Immature natural killer cell (primary cell): ENCODE data around the gene ZDHHC8. TPM values are rescaled to one million over a fixed set of nuclear protein-coding genes. Genes with fewer than 3 reads are reported as not detected.

Source experiments
- DNase-seq, 3 donors: peaks; one replicate each; pipeline ENCODE4 v3.0.0; 2022; ENCODE audit warnings: mixed read lengths in 1 of 3
- H3K27ac Mint-ChIP-seq, 6 donors: one replicate each; pipeline ENCODE4 v1.8.0; 2020; ENCODE audit warnings: mixed read lengths in 6 of 6, mild to moderate bottlenecking in 5 of 6, inconsistent platforms in 4 of 6, moderate library complexity in 3 of 6
- H3K27me3 Mint-ChIP-seq, 3 donors: one replicate each; pipeline ENCODE4 v1.8.0; 2020 to 2021; ENCODE audit warnings: low read depth in 3 of 3, mild to moderate bottlenecking in 3 of 3, mixed read lengths in 3 of 3, moderate library complexity in 3 of 3, inconsistent platforms in 1 of 3
- H3K36me3 Mint-ChIP-seq, 3 donors: one replicate each; pipeline ENCODE4 v1.8.0; 2020; ENCODE audit warnings: mixed read lengths in 3 of 3, inconsistent platforms in 2 of 3, mild to moderate bottlenecking in 2 of 3
- H3K4me1 Mint-ChIP-seq, 2 donors: one replicate each; pipeline ENCODE4 v1.8.0; 2020; ENCODE audit warnings: inconsistent platforms in 2 of 2, mild to moderate bottlenecking in 2 of 2, mixed read lengths in 2 of 2, moderate library complexity in 1 of 2
- H3K4me3 Mint-ChIP-seq, 5 donors: one replicate each; pipeline ENCODE4 v1.8.0; 2020; ENCODE audit warnings: mild to moderate bottlenecking in 5 of 5, mixed read lengths in 5 of 5, inconsistent platforms in 3 of 5, moderate library complexity in 3 of 5
- H3K9me3 Mint-ChIP-seq, 6 donors: one replicate each; pipeline ENCODE4 v1.8.0; 2020; ENCODE audit warnings: mild to moderate bottlenecking in 6 of 6, mixed read lengths in 6 of 6, inconsistent platforms in 4 of 6, moderate library complexity in 3 of 6
- polyA plus RNA-seq, 3 donors: library from polyadenylated mRNA; unstranded; fragments of 300-500 nt; fragmentation: Illumina TruSeq; gene quantifications; one replicate each; pipeline ENCODE4 v1.2.3, GENCODE V29; 2021

The ZDHHC8 gene
- polyA plus RNA-seq, 3 donors from 2014 or later = 0.54 to 3.7 (median 0.79) TPM

GRCh38 chr22:20123366-20124082, 8.1 kb upstream of the ZDHHC8 start:
- Mint-ChIP-seq H3K27ac (peak overlapping the region; percentile 87 to 98 (median 90)), H3K27me3 (peaks cover 26 to 30% (median 27%) of the 10 kb centered on the region in 3 donors), H3K4me3 (peak overlapping the region; percentile 57 to 74 (median 60)), H3K4me1 (peaks cover 43 to 46% of the 10 kb centered on the region in 2 donors), H3K36me3 (peaks cover 13 to 34% (median 15%) of the 10 kb centered on the region in 3 donors), H3K9me3 (peaks cover 0 to 5% (median 0%) of the 10 kb centered on the region in 6 donors)
- no peak for DNase-seq

GRCh38 chr22:20124083-20124787, 7.4 kb upstream of the ZDHHC8 start:
- Mint-ChIP-seq H3K4me1 (peaks cover 37 to 42% of the 10 kb centered on the region in 2 donors), H3K27ac (peak overlapping the region in 5 of 6 donors; percentile 76 to 91 (median 87)), H3K27me3 (peaks cover 26 to 30% (median 29%) of the 10 kb centered on the region in 3 donors), H3K36me3 (peaks cover 13 to 34% (median 15%) of the 10 kb centered on the region in 3 donors), H3K9me3 (peaks cover 0 to 5% (median 0%) of the 10 kb centered on the region in 6 donors), H3K4me3 (peak overlapping the region in 3 of 5 donors; percentile 38 to 74 (median 41))
- DNase-seq = no peak

- Mint-ChIP-seq H3K4me3 (no peak overlapping the region), H3K4me1 (peaks cover 32 to 37% of the 10 kb centered on the region in 2 donors), H3K36me3 (peaks cover 13 to 27% (median 15%) of the 10 kb centered on the region in 3 donors), H3K9me3 (peaks cover 0 to 5% (median 0%) of the 10 kb centered on the region in 6 donors), H3K27ac (no peak overlapping the region), H3K27me3 (peaks cover 25 to 27% (median 26%) of the 10 kb centered on the region in 3 donors)
- no peak for DNase-seq
Observed at GRCh38 chr22:20125201-20126174, 6.1 kb upstream of the ZDHHC8 start.

GRCh38 chr22:20126284-20127029, 5.1 kb upstream of the ZDHHC8 start:
- Mint-ChIP-seq H3K36me3 (peaks cover 13 to 26% (median 15%) of the 10 kb centered on the region in 3 donors), H3K4me3 (no peak overlapping the region), H3K4me1 (peaks cover 32 to 35% of the 10 kb centered on the region in 2 donors)

GRCh38 chr22:20127318-20127868, 4.2 kb upstream of the ZDHHC8 start:
- no peak overlapping the region for H3K4me3 Mint-ChIP-seq
- H3K9me3 Mint-ChIP-seq = peaks cover 0 to 5% (median 0%) of the 10 kb centered on the region in 6 donors
- peaks cover 15 to 18% (median 17%) of the 10 kb centered on the region in 3 donors for H3K27me3 Mint-ChIP-seq
- H3K4me1 Mint-ChIP-seq = peaks cover 23 to 26% of the 10 kb centered on the region in 2 donors
- H3K36me3 Mint-ChIP-seq = peaks cover 13 to 23% (median 15%) of the 10 kb centered on the region in 3 donors
- DNase-seq = no peak
- H3K27ac Mint-ChIP-seq = no peak overlapping the region

More at GRCh38 chr22:20126284-20127029, 5.1 kb upstream of the ZDHHC8 start:
- Mint-ChIP-seq H3K9me3 (peaks cover 0 to 5% (median 0%) of the 10 kb centered on the region in 6 donors), H3K27ac (no peak overlapping the region), H3K27me3 (peaks cover 24 to 26% (median 26%) of the 10 kb centered on the region in 3 donors)
- no peak for DNase-seq

GRCh38 chr22:20127869-20128618, 3.6 kb upstream of the ZDHHC8 start:
- DNase-seq = no peak
- no peak overlapping the region for H3K4me3 Mint-ChIP-seq
- no peak overlapping the region for H3K27ac Mint-ChIP-seq
- H3K27me3 Mint-ChIP-seq = peaks cover 8 to 12% (median 10%) of the 10 kb centered on the region in 3 donors
- peaks cover 10 to 20% (median 13%) of the 10 kb centered on the region in 3 donors for H3K36me3 Mint-ChIP-seq
- peaks cover 0 to 2% (median 0%) of the 10 kb centered on the region in 6 donors for H3K9me3 Mint-ChIP-seq
- H3K4me1 Mint-ChIP-seq = peaks cover 20 to 23% of the 10 kb centered on the region in 2 donors

- no peak overlapping the region for H3K4me3 Mint-ChIP-seq
- H3K4me1 Mint-ChIP-seq = peaks cover 18 to 24% of the 10 kb centered on the region in 2 donors
- H3K36me3 Mint-ChIP-seq = peaks cover 5 to 19% (median 13%) of the 10 kb centered on the region in 3 donors
- DNase-seq = no peak
- peaks cover 3 to 6% (median 6%) of the 10 kb centered on the region in 3 donors for H3K27me3 Mint-ChIP-seq
- H3K9me3 Mint-ChIP-seq = no peaks in the 10 kb centered on the region
- no peak overlapping the region for H3K27ac Mint-ChIP-seq
Observed at GRCh38 chr22:20128619-20128901, 3.0 kb upstream of the ZDHHC8 start.

- Mint-ChIP-seq H3K36me3 (peaks cover 5 to 19% (median 13%) of the 10 kb centered on the region in 3 donors), H3K4me3 (peak overlapping the region in 2 of 5 donors; percentile 14 to 33), H3K4me1 (peaks cover 17 to 24% of the 10 kb centered on the region in 2 donors), H3K27me3 (peaks cover 0 to 6% (median 3%) of the 10 kb centered on the region in 3 donors), H3K9me3 (no peaks in the 10 kb centered on the region), H3K27ac (peak overlapping the region in 1 of 6 donors; percentile 46)
- DNase-seq = peak in 2 of 3 donors; percentile 17 to 34
Observed at GRCh38 chr22:20128902-20129746, 2.5 kb upstream of the ZDHHC8 start.

- peak overlapping the region in 1 of 6 donors; percentile 12 for H3K27ac Mint-ChIP-seq
Observed at GRCh38 chr22:20129747-20130014, 1.9 kb upstream of the ZDHHC8 start.

GRCh38 chr22:20130319-20130718, 1.3 kb upstream of the ZDHHC8 start:
- Mint-ChIP-seq H3K9me3 (no peaks in the 10 kb centered on the region), H3K27me3 (peaks cover 0 to 6% (median 0%) of the 10 kb centered on the region in 3 donors), H3K4me3 (peak overlapping the region in 4 of 5 donors; percentile 7 to 78 (median 66)), H3K36me3 (peaks cover 5 to 19% (median 13%) of the 10 kb centered on the region in 3 donors), H3K4me1 (peaks cover 14 to 25% of the 10 kb centered on the region in 2 donors), H3K27ac (peak overlapping the region in 2 of 6 donors; percentile 29 to 48)
- no peak for DNase-seq

More at GRCh38 chr22:20129747-20130014, 1.9 kb upstream of the ZDHHC8 start:
- no peak for DNase-seq
- Mint-ChIP-seq H3K27me3 (peaks cover 0 to 6% (median 3%) of the 10 kb centered on the region in 3 donors), H3K4me3 (peak overlapping the region in 3 of 5 donors; percentile 14 to 68 (median 33)), H3K4me1 (peaks cover 16 to 26% of the 10 kb centered on the region in 2 donors), H3K9me3 (no peaks in the 10 kb centered on the region), H3K36me3 (peaks cover 5 to 19% (median 13%) of the 10 kb centered on the region in 3 donors)
